Mesendoderm (in vitro differentiated cells): Measurements from ENCODE around the gene DTWD1.
A peak's percentile ranks its signal among the peaks of the same experiment; 100 is the strongest.

ENCODE experiments used
- DNase-seq: peaks from one replicate; pipeline ENCODE4 v3.0.0; 2013
- H2AK5ac ChIP-seq: 2 replicates; pipeline ENCODE4 v1.6.1; 2013; ENCODE audit warnings: low read length, inconsistent platforms
- H2BK120ac ChIP-seq: 2 replicates; pipeline ENCODE4 v1.6.1; 2013; ENCODE audit warnings: low read depth, mild to moderate bottlenecking, low read length, moderate library complexity, mixed read lengths
- H2BK15ac ChIP-seq: replicated peaks from 2 replicates; pipeline ENCODE4 v1.6.1; 2013; ENCODE audit warnings: low read depth, mild to moderate bottlenecking, moderate library complexity
- H2BK5ac ChIP-seq: 2 replicates; pipeline ENCODE4 v1.6.1; 2013; ENCODE audit warnings: low read length, inconsistent platforms
- H3K18ac ChIP-seq: 2 replicates; pipeline ENCODE4 v1.6.1; 2013; ENCODE audit warnings: mild to moderate bottlenecking, low read length, mixed read lengths
- H3K23ac ChIP-seq: one replicate; pipeline ENCODE4 v1.6.1; 2013; ENCODE audit warnings: low read length
- H3K27ac ChIP-seq: 2 replicates; pipeline ENCODE4 v1.5.1; 2013; ENCODE audit warnings: low read depth, mild to moderate bottlenecking, inconsistent platforms, low read length, moderate library complexity
- H3K27me3 ChIP-seq: 2 replicates; pipeline ENCODE4 v1.6.1; 2013; ENCODE audit warnings: low read length, control low read depth, mild to moderate bottlenecking, inconsistent platforms; ENCODE audit not compliant: insufficient read depth, poor library complexity
- H3K36me3 ChIP-seq: 2 replicates; pipeline ENCODE4 v1.6.1; 2013; ENCODE audit warnings: low read length, inconsistent platforms; ENCODE audit not compliant: control insufficient read depth, insufficient read depth
- H3K4ac ChIP-seq: one replicate; pipeline ENCODE4 v1.6.1; 2013; ENCODE audit warnings: low read depth, mild to moderate bottlenecking, low read length, moderate library complexity
- H3K4me1 ChIP-seq: 2 replicates; pipeline ENCODE4 v1.6.1; 2013; ENCODE audit warnings: low read depth, low read length, inconsistent platforms; ENCODE audit not compliant: control insufficient read depth
- H3K4me2 ChIP-seq: 2 replicates; pipeline ENCODE4 v1.6.1; 2013; ENCODE audit warnings: low read length
- H3K4me3 ChIP-seq: 2 replicates; pipeline ENCODE4 v1.5.1; 2013; ENCODE audit warnings: mild to moderate bottlenecking, low read length
- H3K56ac ChIP-seq: one replicate; pipeline ENCODE4 v1.6.1; 2013; ENCODE audit warnings: low read length
- H3K79me1 ChIP-seq: 2 replicates; pipeline ENCODE4 v1.6.1; 2013; ENCODE audit warnings: low read length, inconsistent platforms
- H3K79me2 ChIP-seq: 2 replicates; pipeline ENCODE4 v1.6.1; 2013; ENCODE audit warnings: mild to moderate bottlenecking, low read length; ENCODE audit not compliant: control insufficient read depth, insufficient read depth
- H3K9ac ChIP-seq: 2 replicates; pipeline ENCODE4 v1.6.1; 2013; ENCODE audit warnings: low read length, inconsistent platforms
- H4K5ac ChIP-seq: one replicate; pipeline ENCODE4 v1.6.1; 2013; ENCODE audit warnings: low read length
- H4K8ac ChIP-seq: one replicate; pipeline ENCODE4 v1.6.1; 2013; ENCODE audit warnings: low read depth, mild to moderate bottlenecking, control low read depth, low read length, moderate library complexity
- WGBS: extraction: QIAGEN DNeasy Blood & Tissue Kit; methylation state at CpG from one replicate; pipeline ENCODE4 v1.1.7; 2013; ENCODE audit warnings: low lambda C conversion rate, missing lambda C conversion rate; ENCODE audit not compliant: insufficient coverage; ENCODE audit errors: extremely low coverage; 5-methylcytosine and 5-hydroxymethylcytosine counted together

DTWD1 gene

GRCh38 chr15:49669288-49669687, 48.4 kb downstream of the DTWD1 start:
- peaks cover 4% of the 10 kb centered on the region for H3K4me1 ChIP-seq
- no peaks in the 10 kb centered on the region for H3K79me2 ChIP-seq
- no peak overlapping the region for H3K4me3 ChIP-seq
- H4K5ac ChIP-seq = no peak overlapping the region
- H3K79me1 ChIP-seq = no peaks in the 10 kb centered on the region
- no peak overlapping the region for H2AK5ac ChIP-seq
- H3K36me3 ChIP-seq = no peaks in the 10 kb centered on the region
- no peaks in the 10 kb centered on the region for H3K27me3 ChIP-seq
- no peak overlapping the region for H3K23ac ChIP-seq
- no peak overlapping the region for H4K8ac ChIP-seq
- H2BK5ac ChIP-seq = no peak overlapping the region
- H3K4ac ChIP-seq = no peak overlapping the region
- no peak overlapping the region for H2BK120ac ChIP-seq
- peak; percentile 64 for DNase-seq
- WGBS = no CpG with 5 or more reads among the region's 1 CpG
- H2BK15ac ChIP-seq = no peak overlapping the region
- no peak overlapping the region for H3K27ac ChIP-seq
- no peak overlapping the region for H3K18ac ChIP-seq
- no peak overlapping the region for H3K9ac ChIP-seq
- H3K56ac ChIP-seq = no peak overlapping the region
- no peak overlapping the region for H3K4me2 ChIP-seq

GRCh38 chr15:49673861-49674260, 53.0 kb downstream of the DTWD1 start:
- Histone ChIP-seq H4K5ac (no peak overlapping the region), H2AK5ac (no peak overlapping the region), H3K4me1 (peaks cover 4% of the 10 kb centered on the region), H3K4me3 (no peak overlapping the region), H2BK120ac (no peak overlapping the region), H4K8ac (no peak overlapping the region), H2BK5ac (no peak overlapping the region), H3K4me2 (no peak overlapping the region), H3K79me2 (no peaks in the 10 kb centered on the region), H3K27me3 (no peaks in the 10 kb centered on the region), H3K27ac (no peak overlapping the region), H3K56ac (no peak overlapping the region), H3K36me3 (no peaks in the 10 kb centered on the region), H3K4ac (no peak overlapping the region), H3K79me1 (no peaks in the 10 kb centered on the region), H2BK15ac (no peak overlapping the region), H3K9ac (no peak overlapping the region), H3K23ac (no peak overlapping the region), H3K18ac (no peak overlapping the region)
- no peak for DNase-seq
- no CpG with 5 or more reads among the region's 1 CpG for WGBS

GRCh38 chr15:49674370-49674769, 53.5 kb downstream of the DTWD1 start:
- no peak overlapping the region for H2BK5ac ChIP-seq
- H3K56ac ChIP-seq = no peak overlapping the region
- H3K79me2 ChIP-seq = no peaks in the 10 kb centered on the region
- H3K27ac ChIP-seq = no peak overlapping the region
- no peak overlapping the region for H3K23ac ChIP-seq
- no peak overlapping the region for H2AK5ac ChIP-seq
- no peak for DNase-seq
- H3K36me3 ChIP-seq = no peaks in the 10 kb centered on the region
- no peak overlapping the region for H3K18ac ChIP-seq
- H3K79me1 ChIP-seq = no peaks in the 10 kb centered on the region
- no peak overlapping the region for H3K4me2 ChIP-seq
- H4K8ac ChIP-seq = no peak overlapping the region
- peaks cover under 1% of the 10 kb centered on the region for H3K4me1 ChIP-seq
- no peak overlapping the region for H3K4ac ChIP-seq
- no peaks in the 10 kb centered on the region for H3K27me3 ChIP-seq
- H4K5ac ChIP-seq = no peak overlapping the region
- WGBS = no CpG with 5 or more reads among the region's 1 CpG
- H2BK120ac ChIP-seq = no peak overlapping the region
- H3K9ac ChIP-seq = no peak overlapping the region
- no peak overlapping the region for H3K4me3 ChIP-seq
- H2BK15ac ChIP-seq = no peak overlapping the region

GRCh38 chr15:49675041-49675440, 54.2 kb downstream of the DTWD1 start:
- Histone ChIP-seq H4K5ac (no peak overlapping the region), H3K56ac (no peak overlapping the region), H3K4ac (no peak overlapping the region), H2BK120ac (no peak overlapping the region), H3K4me2 (no peak overlapping the region), H3K4me1 (no peaks in the 10 kb centered on the region), H3K9ac (no peak overlapping the region), H2BK5ac (no peak overlapping the region), H3K79me1 (no peaks in the 10 kb centered on the region), H3K27ac (no peak overlapping the region), H3K18ac (no peak overlapping the region), H2AK5ac (no peak overlapping the region), H2BK15ac (no peak overlapping the region), H3K23ac (no peak overlapping the region), H4K8ac (no peak overlapping the region), H3K27me3 (no peaks in the 10 kb centered on the region), H3K79me2 (no peaks in the 10 kb centered on the region), H3K4me3 (no peak overlapping the region), H3K36me3 (no peaks in the 10 kb centered on the region)
- peak; percentile 22 for DNase-seq

GRCh38 chr15:49678655-49679054, 57.8 kb downstream of the DTWD1 start:
- Histone ChIP-seq H2BK120ac (no peak overlapping the region), H3K36me3 (no peaks in the 10 kb centered on the region), H3K23ac (no peak overlapping the region), H3K9ac (no peak overlapping the region), H3K79me1 (no peaks in the 10 kb centered on the region), H3K27ac (no peak overlapping the region), H3K79me2 (no peaks in the 10 kb centered on the region), H2BK5ac (no peak overlapping the region), H3K18ac (no peak overlapping the region), H3K4ac (no peak overlapping the region), H4K8ac (no peak overlapping the region), H3K4me3 (no peak overlapping the region), H2BK15ac (no peak overlapping the region), H3K4me1 (no peaks in the 10 kb centered on the region), H3K27me3 (no peaks in the 10 kb centered on the region), H4K5ac (no peak overlapping the region), H2AK5ac (no peak overlapping the region), H3K4me2 (no peak overlapping the region), H3K56ac (no peak overlapping the region)
- WGBS = no CpG with 5 or more reads among the region's 4 CpGs
- DNase-seq = no peak

GRCh38 chr15:49686599-49686998, 65.8 kb downstream of the DTWD1 start:
- DNase-seq = no peak
- H3K36me3 ChIP-seq = no peaks in the 10 kb centered on the region
- H3K27me3 ChIP-seq = no peaks in the 10 kb centered on the region
- no peak overlapping the region for H3K56ac ChIP-seq
- WGBS = no CpG with 5 or more reads among the region's 1 CpG
- H2BK120ac ChIP-seq = no peak overlapping the region
- H4K8ac ChIP-seq = no peak overlapping the region
- no peak overlapping the region for H2BK5ac ChIP-seq
- no peak overlapping the region for H3K27ac ChIP-seq
- no peak overlapping the region for H4K5ac ChIP-seq
- H2AK5ac ChIP-seq = no peak overlapping the region
- no peak overlapping the region for H3K23ac ChIP-seq
- no peaks in the 10 kb centered on the region for H3K79me2 ChIP-seq
- no peak overlapping the region for H2BK15ac ChIP-seq
- H3K18ac ChIP-seq = no peak overlapping the region
- H3K4me2 ChIP-seq = no peak overlapping the region
- H3K4ac ChIP-seq = no peak overlapping the region
- no peaks in the 10 kb centered on the region for H3K79me1 ChIP-seq
- H3K9ac ChIP-seq = no peak overlapping the region
- no peak overlapping the region for H3K4me3 ChIP-seq
- no peaks in the 10 kb centered on the region for H3K4me1 ChIP-seq
